SKM-1 (cell line): Measurements from ENCODE around the gene EGLN2.
"Not testable (repeated sequence)": the region's sequence is repeated elsewhere in the genome, so short reads cannot be mapped to it uniquely, and the experiment has no call there.

Experiments used
- DNase-seq: peaks from one replicate; lab custom pipeline; 2025; ENCODE audit not compliant: unreplicated experiment; lab: John Stamatoyannopoulos, UW

Gene EGLN2

DNA sequence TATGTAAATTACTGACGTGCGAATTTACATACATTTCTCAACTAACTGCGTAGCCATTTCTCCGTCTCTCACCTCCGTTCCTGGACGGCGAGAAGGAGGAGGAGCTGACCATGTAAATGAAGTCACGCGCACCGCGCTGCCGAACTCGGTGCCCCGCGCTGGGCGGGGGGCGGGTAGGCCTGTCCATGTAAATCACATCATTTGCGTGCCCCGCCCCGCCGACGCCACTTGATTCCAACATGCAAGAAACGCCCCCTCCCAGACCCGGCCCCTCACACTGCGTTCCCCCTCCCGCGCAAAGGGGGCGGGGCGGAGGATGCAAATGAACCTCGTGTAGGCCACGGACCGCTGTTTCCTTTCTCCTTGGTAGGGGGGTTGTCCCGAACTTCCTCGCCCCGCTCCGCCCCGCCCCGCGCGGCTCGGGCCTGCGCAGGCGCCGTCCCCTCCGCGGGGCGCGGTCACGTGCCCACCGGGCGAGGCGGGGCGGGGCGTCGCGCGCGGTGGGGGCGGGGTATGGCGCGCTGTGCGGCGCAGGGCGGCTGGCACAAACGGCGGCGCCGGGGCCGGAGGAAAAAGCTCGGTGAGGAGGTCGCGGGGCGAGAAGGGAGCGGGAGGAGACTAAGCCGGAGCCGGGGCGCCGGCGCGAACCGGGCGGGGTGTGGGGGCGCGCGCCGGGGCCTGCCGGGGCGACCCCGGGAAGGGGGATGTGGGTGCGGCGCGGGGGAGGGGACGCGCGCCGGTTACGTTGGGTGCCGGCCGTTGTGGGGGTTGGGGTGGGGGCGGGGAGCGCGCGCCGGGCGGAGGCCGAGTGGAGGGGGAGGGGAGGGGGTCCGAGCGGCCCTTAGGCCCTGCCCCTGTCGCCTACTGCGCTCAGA, at the start of gene EGLN2:
Gene EGLN2 (plus strand): TSS at position 509 of the 875 bp plus-strand sequence. CDS start 1,382 bp downstream, outside the sequence.
- DNase-seq: peak; percentile 97

DNA sequence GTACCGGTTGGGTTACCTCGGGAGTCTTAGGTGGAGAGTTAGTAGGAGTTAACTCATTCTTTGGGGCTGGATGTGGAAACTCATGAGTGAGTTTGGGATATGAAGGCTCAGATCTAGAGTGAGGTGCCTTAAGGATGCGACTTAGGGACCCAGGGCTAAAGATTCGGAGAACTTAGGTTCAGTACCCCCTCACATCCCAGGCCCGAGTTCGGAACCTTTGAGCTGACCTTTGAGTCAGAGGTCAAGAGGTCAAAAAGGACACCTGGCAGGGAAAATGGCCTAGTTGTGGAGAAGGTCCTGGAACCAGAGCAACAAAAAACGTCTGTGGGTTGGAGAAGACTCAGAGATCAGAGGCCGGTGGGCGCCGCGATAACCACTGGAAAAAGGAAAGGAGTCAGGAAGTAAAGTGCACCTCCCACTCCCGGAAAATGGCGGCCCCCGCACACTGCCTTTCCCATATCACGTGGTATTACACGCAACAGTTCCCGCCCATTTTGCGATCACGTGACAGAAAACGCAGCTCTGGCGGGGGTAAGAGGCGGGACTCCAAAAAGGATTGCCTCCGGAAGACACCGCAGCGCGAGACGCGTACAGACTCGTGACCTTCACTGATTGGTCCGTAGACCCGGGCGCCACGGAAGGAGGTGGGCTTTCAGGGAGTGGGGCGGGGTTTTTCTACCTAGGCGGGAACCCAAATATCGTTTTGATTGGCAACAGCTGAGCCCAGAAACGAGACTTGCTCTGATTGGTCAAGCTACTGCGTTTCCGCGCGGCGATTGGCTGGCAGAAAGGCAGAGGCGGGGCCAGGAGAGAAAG, 48.7 kb upstream of the EGLN2 start, which contains the start of gene ACTMAP:
Gene ACTMAP (minus strand): TSS at position 420 of the 816 bp plus-strand sequence. CDS start 674 bp downstream, outside the sequence.
- peak; percentile 99 for DNase-seq

DNA sequence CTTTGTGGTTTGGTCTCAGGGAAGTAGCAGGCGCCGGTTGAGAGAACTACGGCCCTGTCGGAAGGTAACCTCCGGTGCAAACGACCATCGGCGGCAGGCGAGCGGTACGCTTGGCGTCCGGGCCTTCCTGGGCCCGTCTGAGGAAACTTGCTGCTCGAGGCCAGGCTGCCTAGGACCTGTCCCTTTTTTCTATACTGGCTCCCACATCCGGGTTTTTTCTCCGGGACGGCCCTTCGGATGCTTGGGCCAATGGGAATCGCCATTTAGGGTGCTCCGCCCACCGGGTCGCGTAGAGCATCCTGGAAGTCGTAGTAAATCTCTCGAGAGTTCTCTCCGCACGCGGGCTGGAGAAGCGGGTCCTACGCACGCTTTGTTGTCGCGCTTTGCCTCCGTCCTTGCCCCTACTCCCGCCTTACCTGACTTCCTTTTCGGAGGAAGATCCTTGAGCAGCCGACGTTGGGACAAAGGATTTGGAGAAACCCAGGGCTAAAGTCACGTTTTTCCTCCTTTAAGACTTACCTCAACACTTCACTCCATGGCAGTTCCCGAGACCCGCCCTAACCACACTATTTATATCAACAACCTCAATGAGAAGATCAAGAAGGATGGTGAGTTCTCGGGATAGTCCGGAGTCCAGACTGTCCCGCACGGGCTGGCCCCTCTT, 48.0 kb upstream of the EGLN2 start, which contains the start of gene SNRPA:
Gene SNRPA (plus strand): TSS at position 330 of the 664 bp plus-strand sequence. CDS start 206 bp downstream, at position 536.
- DNase-seq: peak; percentile 97

DNA sequence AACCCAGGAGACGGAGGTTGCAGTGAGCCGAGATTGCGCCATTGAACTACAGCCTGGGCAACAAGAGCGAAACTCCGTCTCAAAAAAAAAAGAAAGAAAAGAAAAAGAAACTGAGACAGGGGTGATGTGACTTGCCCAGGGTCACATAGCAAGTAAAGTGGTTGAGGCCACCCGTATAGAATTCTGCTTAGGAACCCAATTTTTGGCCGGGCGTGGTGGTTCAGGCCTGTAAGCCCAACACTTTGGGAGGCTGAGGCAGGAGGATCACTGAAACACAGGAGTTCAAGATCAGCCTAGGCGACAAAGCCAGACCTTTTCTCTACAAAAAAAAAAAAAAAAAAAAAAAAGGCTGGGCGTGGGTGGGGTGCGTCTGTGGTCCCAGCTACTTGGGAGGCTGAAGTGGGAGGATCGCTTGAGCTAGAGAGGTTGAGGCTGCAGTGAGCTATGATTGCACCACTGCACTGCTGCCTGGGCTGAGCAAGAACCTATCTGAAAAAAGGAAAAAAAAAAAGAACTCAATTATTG, 46.7 kb upstream of the EGLN2 start:
- DNase-seq: no peak

DNA sequence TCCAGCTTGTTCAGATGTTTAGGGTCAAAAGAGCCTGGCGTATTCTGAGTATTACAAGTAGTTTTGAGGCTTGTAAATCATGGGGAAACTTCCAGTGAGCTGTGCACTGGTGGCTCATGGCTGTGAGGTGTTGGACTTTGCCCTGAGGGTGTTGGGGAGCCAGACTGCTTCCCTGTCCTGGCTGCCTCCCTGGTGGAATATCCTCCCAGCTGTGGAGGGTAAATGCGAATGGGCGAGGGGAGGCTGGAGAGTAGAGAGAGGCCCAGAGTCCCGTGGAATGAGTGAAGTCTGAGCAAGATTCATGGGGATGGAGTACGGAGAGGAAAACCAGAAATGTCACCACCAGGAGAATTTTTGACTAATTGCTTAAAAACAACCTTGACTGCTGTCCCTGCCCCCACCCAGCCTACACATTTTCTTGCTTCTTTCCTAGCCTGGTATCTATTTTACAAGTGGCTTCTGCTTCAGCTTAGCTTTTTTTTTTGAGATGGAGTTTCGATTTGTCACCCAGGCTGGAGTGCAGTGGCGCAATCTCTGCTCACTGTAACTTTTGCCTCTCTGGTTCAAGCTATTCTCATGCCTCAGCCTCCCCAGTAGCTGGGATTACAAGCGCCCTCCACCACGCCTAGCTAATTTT, 44.3 kb upstream of the EGLN2 start:
- no peak for DNase-seq

DNA sequence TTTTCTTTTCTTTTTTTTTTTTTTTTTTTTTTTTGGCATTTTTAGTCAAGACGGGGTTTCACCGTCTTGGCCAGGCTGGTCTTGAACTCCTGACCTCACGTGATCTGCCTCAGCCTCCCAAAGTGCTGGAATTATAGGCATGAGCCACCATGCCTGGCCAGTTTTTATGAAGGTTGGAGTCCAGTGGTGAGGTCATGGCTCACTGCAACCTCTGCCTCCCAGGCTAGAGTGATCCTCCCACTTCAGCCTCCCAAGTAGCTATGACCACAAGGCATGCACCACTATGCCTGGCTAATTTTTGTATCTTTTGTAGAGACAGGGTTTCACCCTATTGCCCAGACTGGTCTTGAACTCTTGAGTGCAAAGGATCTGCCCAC, 43.8 kb upstream of the EGLN2 start:
- DNase-seq: no peak

DNA sequence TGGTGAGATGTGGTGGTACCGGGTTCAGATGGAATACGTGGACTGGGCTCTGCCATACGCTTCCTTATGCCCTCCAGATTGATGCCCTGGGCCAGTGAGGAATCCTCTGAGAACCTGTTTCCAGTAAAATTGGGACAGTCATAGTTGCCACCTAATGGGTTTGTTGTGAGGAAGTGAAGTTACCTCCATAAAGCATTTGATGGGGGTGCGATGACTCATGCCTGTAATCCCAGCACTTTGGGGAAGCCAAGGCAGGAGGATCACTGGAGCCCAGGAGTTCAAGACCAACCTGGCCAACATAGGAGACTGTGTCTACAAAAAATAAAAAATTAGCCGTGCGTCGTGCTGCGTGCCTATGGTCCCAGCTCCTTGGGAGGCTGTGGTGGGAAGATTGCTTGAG, 43.2 kb upstream of the EGLN2 start:
- DNase-seq: no peak

DNA sequence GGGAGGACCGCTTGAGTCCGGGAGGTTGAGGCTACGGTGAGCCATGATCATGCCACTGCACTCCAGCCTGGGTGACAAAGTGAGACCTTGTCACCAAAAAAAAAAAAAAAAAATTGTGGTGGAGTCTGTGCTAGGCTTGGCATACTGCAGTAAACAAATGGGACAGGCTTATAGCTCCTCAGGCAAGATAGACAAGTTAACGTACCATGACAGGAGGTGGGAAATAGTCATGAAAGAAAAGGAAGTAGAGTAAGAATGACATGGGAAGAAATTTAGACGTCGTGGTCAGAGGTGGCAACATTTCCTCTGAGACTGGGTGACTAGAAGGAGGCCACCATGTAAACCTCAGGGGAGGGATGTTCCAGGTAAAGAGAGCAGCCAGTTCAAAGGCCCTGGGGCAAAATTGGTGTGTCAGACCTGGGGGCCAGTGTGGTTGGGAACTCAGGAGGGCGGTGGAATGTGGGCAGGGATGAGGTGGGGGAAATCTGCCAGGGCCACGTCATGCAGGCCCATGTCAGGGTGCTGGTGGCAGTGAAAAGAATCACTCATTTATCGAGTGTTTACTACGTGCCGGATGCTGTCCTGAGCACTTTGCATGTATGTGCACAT, 42.4 kb upstream of the EGLN2 start:
- DNase-seq: no peak

DNA sequence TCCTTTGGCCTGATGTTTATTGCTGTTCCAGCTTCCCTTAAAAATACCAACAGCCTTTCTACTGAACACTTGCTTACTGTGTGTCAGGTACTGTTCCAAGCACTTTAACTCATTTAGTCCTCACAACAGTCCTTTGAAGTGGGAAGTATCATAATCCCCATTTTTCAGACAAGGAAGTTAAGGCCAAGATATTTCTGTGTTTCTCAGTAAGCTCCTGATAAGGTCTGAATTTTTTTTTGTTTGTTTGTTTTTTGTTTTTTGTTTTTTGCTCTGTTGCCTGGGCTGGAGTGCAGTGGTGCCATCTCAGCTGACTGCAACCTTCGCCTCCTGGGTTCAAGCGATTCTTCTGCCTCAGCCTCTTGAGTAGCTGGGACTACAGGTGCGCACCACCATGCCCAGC, 40.5 kb upstream of the EGLN2 start:
- no peak for DNase-seq

DNA sequence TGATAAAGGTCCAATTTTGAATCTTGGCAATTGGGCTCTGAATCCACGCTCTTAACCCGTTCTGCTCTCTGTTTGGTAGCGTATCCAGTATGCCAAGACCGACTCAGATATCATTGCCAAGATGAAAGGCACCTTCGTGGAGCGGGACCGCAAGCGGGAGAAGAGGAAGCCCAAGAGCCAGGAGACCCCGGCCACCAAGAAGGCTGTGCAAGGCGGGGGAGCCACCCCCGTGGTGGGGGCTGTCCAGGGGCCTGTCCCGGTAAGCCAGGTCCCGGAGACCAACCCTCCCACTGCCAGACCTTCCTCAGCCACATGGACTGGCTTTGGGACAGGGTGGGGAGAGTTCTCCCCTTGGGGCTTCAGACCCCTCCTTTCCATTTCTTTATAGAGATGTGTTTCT, 39.6 kb upstream of the EGLN2 start:
- no peak for DNase-seq

DNA sequence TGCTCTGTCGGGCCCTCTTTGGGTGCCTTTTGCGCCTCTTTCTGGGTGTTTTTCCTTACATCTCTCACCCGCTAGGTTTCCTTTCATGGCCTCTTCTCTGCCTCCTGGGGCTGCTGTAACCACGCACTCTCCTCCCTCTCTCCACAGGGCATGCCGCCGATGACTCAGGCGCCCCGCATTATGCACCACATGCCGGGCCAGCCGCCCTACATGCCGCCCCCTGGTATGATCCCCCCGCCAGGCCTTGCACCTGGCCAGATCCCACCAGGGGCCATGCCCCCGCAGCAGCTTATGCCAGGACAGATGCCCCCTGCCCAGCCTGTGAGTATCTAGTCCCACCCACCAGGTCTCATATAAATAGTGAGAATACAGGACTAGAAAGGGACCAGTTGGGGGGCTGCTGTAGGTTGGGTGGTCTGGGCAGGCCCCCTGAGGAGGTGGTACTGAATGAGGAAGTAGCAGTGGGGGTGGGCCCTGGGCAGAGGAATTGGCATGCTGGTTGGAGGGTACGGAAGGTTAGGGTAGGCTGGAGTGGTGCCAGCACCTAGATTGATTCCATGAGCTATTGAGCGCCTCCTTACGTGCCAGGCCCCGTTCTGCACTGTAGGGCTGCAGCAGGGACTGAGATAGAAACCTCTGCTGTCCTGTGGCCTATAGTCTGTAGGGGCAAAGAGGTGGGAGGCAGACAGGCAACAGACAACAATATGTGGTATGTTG, 36.1 kb upstream of the EGLN2 start:
- DNase-seq: no peak

DNA sequence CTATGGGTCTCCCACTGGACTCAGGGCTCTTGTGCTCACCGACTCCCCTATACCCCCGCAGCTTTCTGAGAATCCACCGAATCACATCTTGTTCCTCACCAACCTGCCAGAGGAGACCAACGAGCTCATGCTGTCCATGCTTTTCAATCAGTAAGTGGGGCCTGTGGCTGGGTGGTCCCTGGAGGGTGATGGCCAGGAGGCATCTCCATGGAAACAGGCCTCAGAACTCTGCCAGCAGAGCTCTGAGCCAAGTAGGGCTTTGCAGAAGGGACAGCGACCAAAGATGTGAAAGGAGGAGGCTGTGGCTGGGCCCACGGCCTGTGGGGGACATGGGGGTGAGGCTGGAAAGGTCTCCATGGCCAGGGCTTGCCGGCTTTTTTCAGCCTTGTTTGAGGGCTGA, 35.5 kb upstream of the EGLN2 start:
- DNase-seq: no peak

DNA sequence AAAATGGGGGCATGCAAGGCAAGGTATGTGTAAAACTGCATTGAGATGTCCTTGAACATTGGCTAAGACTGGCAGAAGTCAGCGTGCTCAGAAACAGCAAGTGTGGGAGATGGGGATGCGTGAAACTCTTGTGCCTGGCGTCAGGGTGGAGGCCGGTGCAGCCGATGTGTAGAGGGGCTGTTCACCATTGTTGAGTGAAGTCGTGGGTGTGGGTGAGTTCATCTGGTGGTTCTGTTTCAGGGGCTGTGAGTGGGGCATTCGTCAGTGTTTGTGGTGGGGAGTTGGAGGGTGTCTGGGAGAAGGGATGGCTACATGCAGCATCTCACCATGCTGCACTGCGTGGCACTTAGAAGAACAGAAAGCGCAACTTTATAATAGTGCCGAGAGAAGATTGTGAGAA, 35.0 kb upstream of the EGLN2 start:
- no peak for DNase-seq

DNA sequence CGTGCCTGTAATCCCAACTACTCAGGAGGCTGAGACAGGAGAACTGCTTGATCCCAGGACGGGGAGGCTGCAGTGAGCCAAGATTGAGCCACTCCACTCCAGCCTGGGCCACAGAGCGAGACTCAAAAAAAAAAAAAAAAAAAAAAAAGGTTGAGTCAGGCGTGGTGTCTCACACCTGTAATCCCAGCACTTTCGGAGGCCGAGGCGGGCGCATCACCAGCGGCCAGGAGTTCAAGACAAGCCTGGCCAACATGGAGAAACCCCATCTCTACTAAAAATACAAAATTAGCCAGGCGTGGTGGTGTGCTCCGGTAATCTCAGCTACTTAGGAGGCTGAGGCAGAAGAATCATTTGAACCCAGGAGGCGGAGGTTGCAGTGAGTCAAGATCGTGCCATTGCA, 32.6 kb upstream of the EGLN2 start:
- DNase-seq: not testable (repeated sequence)

DNA sequence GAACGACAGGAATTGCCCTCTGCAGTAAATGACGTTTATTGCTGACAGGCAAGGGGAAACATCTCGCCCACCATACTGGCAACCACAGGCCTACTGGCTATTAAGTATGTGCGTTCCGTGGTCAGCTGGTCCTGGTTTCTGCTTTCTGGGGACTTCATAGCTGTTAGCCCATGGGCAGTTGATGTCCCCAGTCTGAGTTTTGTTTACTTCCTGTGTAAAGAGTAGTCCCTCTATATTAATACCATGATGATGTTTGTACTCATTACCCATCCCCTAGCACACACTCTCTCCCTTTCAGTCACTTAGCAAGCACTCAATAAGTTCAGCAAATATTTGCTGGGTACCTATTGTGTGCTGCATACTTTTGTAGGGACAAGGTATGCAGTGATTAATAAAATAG, 30.1 kb upstream of the EGLN2 start:
- no peak for DNase-seq

DNA sequence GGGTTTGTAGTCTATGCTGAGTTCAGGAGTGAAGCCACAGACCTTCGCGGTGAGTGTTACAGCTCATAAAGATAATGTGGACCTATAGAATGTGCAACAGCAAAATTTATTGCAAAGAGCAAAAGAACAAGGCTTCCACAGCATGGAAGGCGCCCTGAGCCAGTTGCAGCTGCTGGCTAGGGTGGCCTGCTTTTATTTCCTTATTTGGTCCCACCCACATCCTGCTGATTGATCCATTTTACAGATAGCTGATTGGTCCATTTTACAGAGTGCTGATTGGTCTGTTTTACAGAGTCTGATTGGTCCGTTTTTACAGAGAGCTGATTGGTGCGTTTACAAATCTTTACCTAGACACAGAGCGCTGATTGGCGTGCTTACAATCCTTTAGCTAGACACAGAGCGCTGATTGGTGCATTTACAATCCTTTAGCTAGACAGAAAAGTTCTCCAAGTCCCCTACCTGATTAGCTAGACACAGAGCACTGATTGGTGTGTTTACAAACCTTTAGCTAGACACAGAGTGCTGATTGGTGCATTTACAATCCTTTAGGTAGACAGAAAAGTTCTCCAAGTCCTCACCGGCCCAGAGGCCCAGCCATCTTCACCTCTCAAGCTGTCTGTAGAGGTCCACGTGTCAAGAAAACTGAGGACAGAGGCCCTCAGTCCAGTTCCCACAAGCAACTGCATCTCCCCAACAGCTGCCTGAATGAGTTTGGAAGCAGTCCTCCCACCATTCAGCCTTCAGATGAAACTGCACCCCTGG, 27.7 kb upstream of the EGLN2 start:
- DNase-seq: not testable (repeated sequence)

DNA sequence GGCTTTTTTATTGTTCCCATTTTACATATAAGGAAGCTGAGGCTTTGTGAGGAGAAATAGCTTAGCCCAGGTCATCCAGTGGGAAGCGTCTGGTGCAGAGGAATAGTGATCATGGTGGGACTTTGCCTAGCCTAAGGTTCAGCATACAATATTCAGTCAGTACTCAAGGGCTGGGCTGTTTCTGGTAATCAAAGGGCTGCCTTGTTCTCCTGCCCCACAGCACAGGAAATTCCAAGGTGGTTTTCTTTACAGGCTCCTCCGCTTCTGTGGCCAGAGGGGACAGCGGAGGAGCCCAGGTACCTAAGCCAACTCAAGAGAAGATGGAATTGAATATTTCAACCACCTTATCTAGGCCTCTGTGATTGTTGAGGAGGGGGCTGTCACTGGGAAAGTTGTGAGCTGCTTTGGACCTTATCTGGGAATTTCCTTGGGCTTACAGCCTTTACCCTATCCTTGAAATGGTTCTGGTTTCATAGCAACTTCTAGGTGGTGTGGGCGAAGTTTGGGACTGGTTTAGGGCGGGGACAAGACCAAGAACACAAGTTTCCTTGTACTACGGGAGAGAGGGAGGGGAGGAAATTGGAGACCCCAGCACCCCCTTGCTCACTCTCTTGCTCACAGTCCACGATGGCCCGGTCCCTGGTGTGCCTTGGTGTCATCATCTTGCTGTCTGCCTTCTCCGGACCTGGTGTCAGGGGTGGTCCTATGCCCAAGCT, 23.9 kb upstream of the EGLN2 start, which contains the start of gene MIA:
Gene MIA (plus strand): TSS at position 606 of the 716 bp plus-strand sequence. CDS start 22 bp downstream, at position 628.
- no peak for DNase-seq

DNA sequence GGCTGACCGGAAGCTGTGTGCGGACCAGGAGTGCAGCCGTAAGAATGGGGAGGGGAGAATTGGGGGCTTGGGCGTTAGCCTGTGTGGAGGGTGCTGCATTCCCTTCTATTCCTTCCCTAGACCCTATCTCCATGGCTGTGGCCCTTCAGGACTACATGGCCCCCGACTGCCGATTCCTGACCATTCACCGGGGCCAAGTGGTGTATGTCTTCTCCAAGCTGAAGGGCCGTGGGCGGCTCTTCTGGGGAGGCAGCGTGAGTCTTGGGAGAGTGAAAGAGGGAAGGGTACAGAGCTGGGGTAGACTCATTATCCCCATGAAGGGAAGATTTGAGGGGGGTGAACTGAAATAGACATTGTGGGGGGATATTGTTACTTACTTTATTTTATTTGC, 23.4 kb upstream of the EGLN2 start:
- no peak for DNase-seq
